Measurements from ENCODE around the gene DOCK1.

DNA sequence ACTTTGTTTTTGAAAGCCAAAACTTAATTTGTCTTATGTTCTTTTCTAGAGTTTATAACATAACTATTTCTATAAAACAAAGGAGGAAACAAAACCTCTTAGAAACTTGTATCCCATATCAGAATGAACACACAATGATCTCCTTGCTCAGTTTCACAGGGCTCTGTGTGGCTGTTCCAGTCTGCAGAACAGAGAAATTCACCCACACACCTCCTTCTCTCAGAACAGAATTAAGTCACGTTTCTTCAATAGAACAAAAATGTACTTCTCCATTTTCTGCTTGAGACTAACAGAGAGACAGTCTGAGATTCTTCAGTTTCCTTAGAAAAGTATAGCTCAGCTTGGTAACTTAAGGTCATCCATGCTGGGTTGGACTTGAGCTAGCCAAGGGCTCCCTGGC, 15.8 kb upstream of the DOCK1 start:
- TF ChIP-seq POLR2A (IDR thresholded peaks at IDR 0.05) (no peak), EP300 (IDR thresholded peaks at IDR 0.05) (no peak), POLR2AphosphoS5 (IDR thresholded peaks at IDR 0.05) (no peak)
- TF ChIP-seq, protein P1, sequence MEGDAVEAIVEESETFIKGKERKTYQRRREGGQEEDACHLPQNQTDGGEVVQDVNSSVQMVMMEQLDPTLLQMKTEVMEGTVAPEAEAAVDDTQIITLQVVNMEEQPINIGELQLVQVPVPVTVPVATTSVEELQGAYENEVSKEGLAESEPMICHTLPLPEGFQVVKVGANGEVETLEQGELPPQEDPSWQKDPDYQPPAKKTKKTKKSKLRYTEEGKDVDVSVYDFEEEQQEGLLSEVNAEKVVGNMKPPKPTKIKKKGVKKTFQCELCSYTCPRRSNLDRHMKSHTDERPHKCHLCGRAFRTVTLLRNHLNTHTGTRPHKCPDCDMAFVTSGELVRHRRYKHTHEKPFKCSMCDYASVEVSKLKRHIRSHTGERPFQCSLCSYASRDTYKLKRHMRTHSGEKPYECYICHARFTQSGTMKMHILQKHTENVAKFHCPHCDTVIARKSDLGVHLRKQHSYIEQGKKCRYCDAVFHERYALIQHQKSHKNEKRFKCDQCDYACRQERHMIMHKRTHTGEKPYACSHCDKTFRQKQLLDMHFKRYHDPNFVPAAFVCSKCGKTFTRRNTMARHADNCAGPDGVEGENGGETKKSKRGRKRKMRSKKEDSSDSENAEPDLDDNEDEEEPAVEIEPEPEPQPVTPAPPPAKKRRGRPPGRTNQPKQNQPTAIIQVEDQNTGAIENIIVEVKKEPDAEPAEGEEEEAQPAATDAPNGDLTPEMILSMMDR (IDR thresholded peaks at IDR 0.05): no peak
